Measurements from ENCODE around the gene JCAD. TPM values are rescaled to one million over a fixed set of nuclear protein-coding genes. Genes with fewer than 3 reads are reported as not detected.
A peak's percentile ranks its signal among the peaks of the same experiment; 100 is the strongest.
"Not testable (repeated sequence)": the region's sequence is repeated elsewhere in the genome, so short reads cannot be mapped to it uniquely, and the experiment has no call there.

Gene JCAD
- total and polyA plus RNA-seq, 12 donors, result 10.5 to 53.5 (median 22.2) TPM

DNA sequence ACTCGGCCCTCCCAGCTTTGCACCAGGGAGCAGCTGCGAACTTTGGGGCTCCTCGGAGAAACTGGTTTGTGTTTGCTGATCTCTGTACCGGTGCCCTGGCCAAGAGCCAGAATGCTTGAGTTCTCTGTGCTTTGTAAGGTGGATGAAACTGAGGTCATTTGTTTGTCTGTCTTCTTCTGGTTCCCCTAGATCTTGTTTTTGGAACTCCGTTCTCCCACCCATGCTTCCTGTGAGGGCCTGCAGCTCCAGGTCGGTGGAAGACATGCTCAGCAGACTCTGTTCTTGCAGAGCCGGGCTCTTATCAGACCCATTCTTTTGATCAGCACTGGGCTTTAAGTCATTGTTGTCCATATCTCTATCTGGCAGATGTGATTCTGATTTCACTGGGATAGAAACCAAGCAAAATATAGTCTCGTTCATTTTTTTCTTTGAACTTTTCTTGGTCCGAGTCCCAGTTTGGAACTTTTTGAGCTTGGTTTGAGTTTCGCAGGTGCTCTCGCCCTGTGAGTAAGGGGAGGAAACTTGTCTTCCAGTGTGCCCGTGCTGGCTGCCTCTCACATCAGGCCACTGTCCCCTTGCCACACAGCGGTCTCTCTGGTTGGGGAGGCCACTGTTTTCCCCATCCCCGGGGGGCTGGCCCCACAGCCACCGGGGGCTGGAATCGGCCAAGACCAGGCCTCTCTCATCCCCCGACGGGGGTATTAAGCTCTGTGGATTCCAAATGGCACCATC lies 31.2 kb downstream of the JCAD start:
- H3K4me1 ChIP-seq (replicated peaks in 1 of 2), result peaks cover 14 to 30% of the 10 kb centered on the region in 2 donors
- WGBS, 4 donors, result 32 to 52% (median 41%) methylated on average over 11 to 18 of the region's 18 CpGs
- H3K27me3 ChIP-seq, result no peaks in the 10 kb centered on the region
- intact Hi-C loops (cut with DNase I), result no loop called here
- no peaks in the 10 kb centered on the region for H3K9me3 ChIP-seq (replicated peaks in 1 of 3)
- H3K27ac ChIP-seq, result peak overlapping the region in 3 of 5 donors; percentile 32 to 85 (median 59)
- H3K36me3 ChIP-seq (replicated peaks in 1 of 2), result no peaks in the 10 kb centered on the region
- no peak for TF ChIP-seq POLR2A (IDR thresholded peaks at IDR 0.05)
- TF ChIP-seq, protein P1, sequence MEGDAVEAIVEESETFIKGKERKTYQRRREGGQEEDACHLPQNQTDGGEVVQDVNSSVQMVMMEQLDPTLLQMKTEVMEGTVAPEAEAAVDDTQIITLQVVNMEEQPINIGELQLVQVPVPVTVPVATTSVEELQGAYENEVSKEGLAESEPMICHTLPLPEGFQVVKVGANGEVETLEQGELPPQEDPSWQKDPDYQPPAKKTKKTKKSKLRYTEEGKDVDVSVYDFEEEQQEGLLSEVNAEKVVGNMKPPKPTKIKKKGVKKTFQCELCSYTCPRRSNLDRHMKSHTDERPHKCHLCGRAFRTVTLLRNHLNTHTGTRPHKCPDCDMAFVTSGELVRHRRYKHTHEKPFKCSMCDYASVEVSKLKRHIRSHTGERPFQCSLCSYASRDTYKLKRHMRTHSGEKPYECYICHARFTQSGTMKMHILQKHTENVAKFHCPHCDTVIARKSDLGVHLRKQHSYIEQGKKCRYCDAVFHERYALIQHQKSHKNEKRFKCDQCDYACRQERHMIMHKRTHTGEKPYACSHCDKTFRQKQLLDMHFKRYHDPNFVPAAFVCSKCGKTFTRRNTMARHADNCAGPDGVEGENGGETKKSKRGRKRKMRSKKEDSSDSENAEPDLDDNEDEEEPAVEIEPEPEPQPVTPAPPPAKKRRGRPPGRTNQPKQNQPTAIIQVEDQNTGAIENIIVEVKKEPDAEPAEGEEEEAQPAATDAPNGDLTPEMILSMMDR (IDR thresholded peaks at IDR 0.05), result no peak
- no peak overlapping the region for H3K4me3 ChIP-seq
- DNase-seq, result peak; percentile 23 to 64 (median 37)

DNA sequence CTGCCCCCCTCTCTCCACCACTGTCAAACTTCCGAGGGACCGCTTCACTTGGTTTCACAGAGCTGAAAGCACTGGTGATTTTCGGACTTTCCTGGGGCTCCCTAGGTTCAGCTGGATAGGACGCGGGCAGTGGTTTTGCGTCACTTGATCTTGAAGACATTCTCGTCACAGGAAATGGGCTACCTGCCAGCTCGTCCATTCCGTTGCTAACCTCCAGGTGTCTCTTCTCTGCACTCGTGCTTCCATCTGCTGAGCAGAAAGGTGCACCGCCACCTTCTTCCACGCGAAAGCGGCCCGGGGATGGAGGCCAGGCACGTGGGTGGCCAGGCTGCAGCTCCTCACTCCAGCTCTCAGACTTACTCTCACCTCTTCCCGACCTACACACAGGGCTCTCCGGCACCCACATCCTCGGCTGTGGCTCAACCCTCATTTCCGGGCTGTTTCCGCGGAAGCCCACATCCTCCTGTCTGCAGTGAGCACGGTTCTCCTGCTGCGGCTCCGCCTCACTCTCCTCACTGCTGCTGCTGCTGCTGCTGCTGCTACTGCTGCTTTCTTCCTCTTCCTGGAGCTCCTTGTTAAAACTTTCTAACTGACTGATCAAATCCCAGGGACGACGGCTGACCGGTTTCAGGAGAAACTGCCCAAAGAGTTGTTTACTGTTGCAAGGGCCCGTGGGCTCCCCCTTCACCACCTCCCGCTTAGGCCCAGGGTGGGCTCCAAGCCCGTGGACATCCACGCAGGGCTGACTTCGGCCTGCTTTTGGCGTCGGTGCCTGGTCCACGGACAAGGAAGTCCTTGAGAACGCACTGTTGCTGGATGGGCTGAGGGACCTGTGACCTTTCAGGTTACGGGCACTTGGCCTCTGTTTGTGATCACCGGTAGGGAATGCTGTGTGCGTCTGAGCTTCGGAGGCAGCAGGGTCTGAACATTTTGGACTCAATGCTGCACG lies 32.1 kb downstream of the JCAD start:
- TF ChIP-seq, protein P1 (IDR thresholded peaks at IDR 0.05), result peak in 1 of 6 experiments; percentile 32
- no peak for TF ChIP-seq POLR2A (IDR thresholded peaks at IDR 0.05)
- H3K4me1 ChIP-seq (replicated peaks in 1 of 2), result peaks cover 14 to 30% of the 10 kb centered on the region in 2 donors
- H3K4me3 ChIP-seq, result no peak overlapping the region
- peak overlapping the region in 3 of 5 donors; percentile 19 to 85 (median 59) for H3K27ac ChIP-seq
- no peaks in the 10 kb centered on the region for H3K27me3 ChIP-seq
- 48 to 70% (median 57%) methylated on average over 35 to 42 of the region's 42 CpGs for WGBS, 4 donors
- intact Hi-C loops (cut with DNase I), result no loop called here
- no peaks in the 10 kb centered on the region for H3K9me3 ChIP-seq (replicated peaks in 1 of 3)
- no peaks in the 10 kb centered on the region for H3K36me3 ChIP-seq (replicated peaks in 1 of 2)
- DNase-seq, result peak; percentile 28 to 78 (median 48)

DNA sequence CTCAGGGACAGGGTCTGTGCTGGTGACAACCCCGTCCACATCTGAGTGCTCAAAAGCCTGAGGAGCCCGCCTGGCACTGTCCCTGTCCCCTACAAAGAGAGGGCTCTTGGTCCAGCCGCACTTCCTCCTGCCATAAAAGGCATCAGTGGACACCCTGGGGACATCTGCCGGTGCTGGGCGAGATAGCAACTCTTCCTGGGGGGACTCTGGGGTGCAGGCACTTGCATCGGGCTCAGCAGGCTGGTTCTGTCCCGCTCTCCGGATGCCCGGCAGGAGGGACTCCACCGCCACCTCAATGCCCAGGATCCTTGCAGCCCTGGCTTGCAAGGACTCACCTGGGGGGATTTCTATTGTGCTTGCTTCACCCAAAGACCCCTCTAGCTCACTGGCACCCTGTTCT lies 32.8 kb downstream of the JCAD start:
- Histone ChIP-seq H3K4me3 (no peak overlapping the region), H3K27me3 (no peaks in the 10 kb centered on the region), H3K36me3 (replicated peaks in 1 of 2) (no peaks in the 10 kb centered on the region), H3K27ac (peak overlapping the region in 2 of 5 donors; percentile 34 to 85), H3K9me3 (replicated peaks in 1 of 3) (no peaks in the 10 kb centered on the region), H3K4me1 (replicated peaks in 1 of 2) (peaks cover 14 to 30% of the 10 kb centered on the region in 2 donors)
- 85 to 100% (median 91%) methylated on average over 2 to 10 of the region's 10 CpGs for WGBS, 4 donors
- TF ChIP-seq POLR2A (IDR thresholded peaks at IDR 0.05), result no peak
- TF ChIP-seq, protein P1 (IDR thresholded peaks at IDR 0.05), result no peak
- intact Hi-C loops (cut with DNase I), result no loop called here
- DNase-seq, result no peak

DNA sequence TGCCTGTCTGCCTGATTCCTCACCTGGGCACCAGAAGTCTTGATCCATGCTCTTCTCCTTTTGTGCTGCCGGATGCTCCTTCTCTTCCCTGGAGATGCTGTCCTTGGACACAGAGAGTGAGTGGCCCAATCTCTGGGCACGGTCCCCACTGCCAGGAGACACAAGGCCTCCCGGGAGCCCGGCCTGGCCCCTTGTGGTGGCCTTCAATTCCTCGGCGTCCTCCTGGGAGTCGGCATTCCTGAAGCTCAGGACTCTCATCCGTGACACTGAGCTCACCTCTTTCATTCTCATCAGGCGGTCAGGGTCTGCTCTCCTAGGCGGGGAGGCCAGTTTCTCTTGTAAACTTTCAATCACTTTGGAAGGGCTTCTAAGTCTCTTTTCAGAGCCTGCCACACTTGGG lies 33.3 kb downstream of the JCAD start:
- Histone ChIP-seq H3K27ac (peak overlapping the region in 2 of 5 donors; percentile 34 to 85), H3K36me3 (replicated peaks in 1 of 2) (no peaks in the 10 kb centered on the region), H3K9me3 (replicated peaks in 1 of 3) (no peaks in the 10 kb centered on the region), H3K4me3 (no peak overlapping the region), H3K27me3 (no peaks in the 10 kb centered on the region), H3K4me1 (replicated peaks in 1 of 2) (peaks cover 14 to 30% of the 10 kb centered on the region in 2 donors)
- WGBS, 4 donors, result 47 to 66% (median 57%) methylated on average over 10 of the region's 10 CpGs
- intact Hi-C loops (cut with DNase I), result no loop called here
- TF ChIP-seq POLR2A (IDR thresholded peaks at IDR 0.05), result no peak
- TF ChIP-seq, protein P1 (IDR thresholded peaks at IDR 0.05), result no peak
- peak in 1 of 7 donors; percentile 32 for DNase-seq

DNA sequence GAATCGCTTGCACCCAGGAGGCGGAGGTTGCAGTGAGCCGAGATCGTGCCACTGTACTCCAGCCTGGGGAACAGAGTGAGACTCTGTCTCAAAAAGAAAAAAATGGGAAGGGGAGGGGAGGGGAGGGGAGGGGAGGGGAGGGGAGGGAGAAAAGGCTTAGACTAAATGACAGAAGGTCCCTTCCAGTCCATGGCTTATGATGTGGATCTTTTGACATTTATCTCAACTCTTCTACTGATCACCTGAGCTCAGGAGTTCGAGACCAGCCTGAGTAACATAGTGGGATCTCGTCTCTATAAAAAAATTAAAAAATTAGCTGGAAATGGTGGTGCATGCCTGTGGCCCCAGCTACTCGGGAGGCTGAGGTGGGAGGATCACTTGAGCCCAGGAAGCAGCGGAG lies 34.0 kb downstream of the JCAD start:
- H3K27ac ChIP-seq; H3K36me3 ChIP-seq (replicated peaks in 1 of 2); DNase-seq; H3K4me3 ChIP-seq; intact Hi-C loops (cut with DNase I); H3K27me3 ChIP-seq; H3K9me3 ChIP-seq (replicated peaks in 1 of 3): not testable (repeated sequence)
- WGBS, 4 donors, result 91 to 94% (median 93%) methylated on average over 5 to 8 of the region's 8 CpGs
- peaks cover 14 to 30% of the 10 kb centered on the region in 2 donors for H3K4me1 ChIP-seq (replicated peaks in 1 of 2)

All from adrenal gland (tissue), 12 donors.